Hematopoietic multipotent progenitor cell treated with erythropoietin and hydrocortisone succinate and interleukin-3 and kit ligand, for 17 days (in vitro differentiated cells): ENCODE measurements around the gene AGAP1.
"Not testable (repeated sequence)": the region's sequence is repeated elsewhere in the genome, so short reads cannot be mapped to it uniquely, and the experiment has no call there.

ENCODE experiments used
- DNase-seq: peaks from one replicate; pipeline ENCODE4 v3.0.0-alpha.2; 2015; ENCODE audit warnings: low spot score

The AGAP1 gene

DNA sequence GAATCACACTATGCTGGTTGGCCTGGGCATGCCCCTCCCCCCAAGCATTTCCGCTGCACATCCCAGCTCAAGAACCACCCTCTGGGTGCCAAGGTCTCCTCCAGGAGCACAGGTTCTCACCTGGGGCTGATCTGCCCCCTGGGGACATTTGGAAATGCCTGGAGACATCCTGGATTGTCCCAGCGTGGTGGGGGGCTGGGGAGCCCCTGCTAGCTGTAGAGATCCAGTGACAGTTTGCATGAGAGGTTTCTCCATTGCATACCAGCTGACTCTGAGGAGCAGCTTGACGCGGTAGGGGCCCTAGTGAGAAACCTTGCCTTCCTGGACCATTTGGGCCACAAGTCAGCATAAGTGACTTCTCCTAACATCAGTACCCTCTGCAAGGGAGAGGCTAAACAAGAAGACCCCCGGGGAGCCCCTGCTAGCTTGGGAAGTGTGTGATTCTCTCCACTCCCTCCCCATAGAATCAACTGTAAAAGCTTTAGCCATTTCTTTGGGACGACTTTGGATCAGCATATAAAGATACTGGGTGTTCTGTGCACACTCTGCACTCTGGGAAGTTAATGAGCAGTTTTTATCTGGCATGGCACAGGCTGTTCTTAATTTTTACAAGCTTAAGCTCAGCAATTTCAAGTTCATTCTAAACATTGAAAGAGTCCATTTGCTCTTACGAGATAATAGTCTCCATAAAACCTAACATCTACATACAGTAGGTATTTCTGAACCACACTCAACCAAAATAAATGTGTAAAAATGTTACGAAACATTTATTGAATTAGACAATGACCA is 580.2 kb downstream of the AGAP1 start:
- DNase-seq: peak; percentile 9

DNA sequence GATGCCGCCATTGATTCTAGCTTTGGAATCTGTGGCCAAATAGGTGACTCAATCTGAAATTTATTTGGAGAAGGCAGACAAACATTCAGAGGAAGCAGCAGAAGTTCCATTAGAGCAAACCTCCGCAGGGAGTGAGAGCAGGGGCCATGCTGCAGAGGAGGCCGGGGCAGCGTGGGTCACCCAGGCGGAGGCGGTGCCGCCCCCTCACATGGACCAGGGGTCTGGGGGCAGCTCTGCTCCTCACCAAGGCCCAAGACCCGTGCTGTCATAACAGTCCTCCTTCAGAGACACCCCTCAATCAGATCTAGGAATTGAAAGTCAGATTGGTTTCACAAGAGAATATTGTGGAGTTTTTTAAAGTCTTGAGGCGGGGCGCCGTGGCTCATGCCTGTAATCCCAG is 582.0 kb downstream of the AGAP1 start:
- no peak for DNase-seq

DNA sequence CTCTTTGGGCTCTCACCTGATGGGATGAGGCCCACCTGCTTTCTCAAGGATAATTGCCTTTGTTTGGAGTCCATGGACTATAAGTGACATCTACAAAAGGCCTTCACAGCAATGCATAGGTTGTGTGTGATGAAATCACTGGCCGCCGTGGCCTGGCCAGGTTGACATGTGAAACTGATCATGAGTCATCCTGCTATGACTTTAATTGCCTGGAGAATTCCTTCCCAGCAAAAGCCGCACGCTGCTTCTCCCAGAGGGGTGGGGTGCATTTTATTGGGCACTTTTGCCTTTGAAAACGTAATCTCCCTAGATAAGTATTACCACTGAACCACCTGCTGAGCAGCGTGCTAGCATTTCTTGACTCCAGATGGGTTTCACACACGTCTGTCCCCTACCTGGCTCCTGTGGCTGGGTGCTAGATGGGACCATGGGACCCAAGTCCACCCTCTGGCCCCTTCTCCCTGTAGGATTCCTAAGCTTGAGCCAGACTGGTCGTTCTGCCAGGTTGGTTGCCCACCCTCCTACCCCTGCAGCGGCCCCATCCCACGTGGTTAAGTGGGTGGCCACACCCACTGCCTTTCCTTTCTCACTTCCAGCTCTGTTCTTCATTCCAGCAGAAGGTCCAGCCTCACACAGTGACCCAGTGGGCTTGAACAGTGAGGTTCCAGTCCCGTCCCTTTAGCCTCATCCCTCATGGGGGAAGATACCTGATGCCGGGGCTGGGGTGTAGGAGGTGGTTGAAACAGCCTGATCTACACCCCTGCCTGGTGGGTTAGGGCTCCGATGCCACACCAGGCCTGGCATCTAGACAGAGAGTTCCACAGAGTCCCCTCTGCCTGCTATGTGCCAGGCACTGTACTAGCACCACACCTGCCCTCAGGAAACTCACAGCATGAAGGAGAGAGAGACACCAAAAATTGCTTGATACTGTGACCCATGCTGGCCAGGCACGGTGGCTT is 584.7 kb downstream of the AGAP1 start:
- no peak for DNase-seq

DNA sequence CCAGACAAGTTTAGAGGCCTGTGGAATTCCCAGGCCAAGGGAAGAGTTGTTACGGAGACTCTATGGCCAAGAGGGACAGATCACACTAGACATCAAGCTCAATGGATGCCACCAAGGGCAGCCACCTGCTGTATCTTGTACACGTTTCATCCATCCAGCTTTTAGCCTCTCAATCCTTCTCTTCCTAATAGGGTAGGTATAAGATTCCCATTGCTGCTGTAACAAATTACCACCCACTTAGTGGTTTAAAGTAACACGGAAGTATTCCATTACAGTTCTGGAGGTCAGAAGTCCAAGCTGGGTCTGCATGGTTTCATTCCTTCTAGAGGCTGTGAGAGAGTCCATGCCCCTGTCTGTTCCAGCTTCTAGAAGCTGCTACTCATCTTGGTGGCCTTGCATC is 586.6 kb downstream of the AGAP1 start:
- no peak for DNase-seq

GRCh38 chr2:236081171-236081570 is 587.3 kb downstream of the AGAP1 start:
- DNase-seq: no peak

DNA sequence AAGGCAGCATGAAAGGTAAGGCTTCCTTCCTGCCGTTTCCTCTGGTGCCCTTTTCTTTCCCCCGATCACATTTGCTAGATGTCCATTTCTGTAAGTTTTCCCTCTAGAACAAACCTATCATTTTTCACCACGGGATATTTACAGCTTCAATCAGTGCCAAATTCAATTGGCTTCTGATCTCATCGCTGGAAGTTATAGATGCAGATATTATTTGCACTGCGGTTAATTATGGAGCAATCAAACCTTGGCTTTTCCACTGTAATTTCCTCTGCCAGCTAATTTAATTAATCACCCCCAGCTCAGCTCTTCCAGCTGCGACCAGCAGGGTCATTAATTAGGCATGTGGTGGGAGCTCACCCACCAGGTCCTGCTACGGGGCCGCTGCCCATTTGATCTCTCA is 588.2 kb downstream of the AGAP1 start:
- no peak for DNase-seq

DNA sequence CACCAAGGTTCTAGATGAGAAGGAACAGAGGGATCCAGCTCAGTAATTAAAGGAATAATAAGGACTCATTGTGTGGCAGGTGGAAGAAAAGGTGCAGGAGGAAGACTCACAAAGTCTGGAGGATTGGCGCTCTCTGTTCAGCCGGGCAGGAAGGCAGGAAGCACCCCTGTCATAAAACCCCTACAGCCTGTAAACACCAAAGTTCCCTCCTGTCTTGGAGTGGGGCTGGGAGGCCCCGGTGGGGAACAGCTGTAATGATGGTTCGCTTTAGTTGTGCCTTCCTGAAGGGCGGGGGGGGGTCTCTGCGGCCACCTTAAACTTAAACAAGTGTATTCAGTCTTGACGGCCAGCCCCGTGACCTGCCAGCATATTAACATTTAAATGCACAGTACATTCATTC is 590.1 kb downstream of the AGAP1 start:
- no peak for DNase-seq

DNA sequence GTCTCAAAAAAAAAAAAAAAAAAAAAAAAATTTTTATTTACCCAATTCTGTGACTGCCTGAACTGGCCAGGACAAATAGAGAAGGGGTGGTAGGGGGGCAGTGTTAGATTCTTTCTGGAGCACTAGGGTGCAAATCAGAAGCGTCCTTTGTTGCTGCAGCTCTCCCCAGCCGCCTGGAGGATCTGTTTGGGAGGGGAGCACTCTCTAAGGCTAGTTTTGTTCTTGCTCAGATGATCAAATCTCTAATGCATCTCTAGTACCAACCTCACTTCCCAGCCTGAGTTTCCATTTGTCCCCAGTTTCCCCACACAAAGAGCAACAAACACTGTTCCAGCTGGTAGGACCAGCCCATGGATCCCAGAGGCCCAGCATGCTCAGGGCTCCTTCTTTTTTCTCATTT is 591.4 kb downstream of the AGAP1 start:
- DNase-seq: no peak

DNA sequence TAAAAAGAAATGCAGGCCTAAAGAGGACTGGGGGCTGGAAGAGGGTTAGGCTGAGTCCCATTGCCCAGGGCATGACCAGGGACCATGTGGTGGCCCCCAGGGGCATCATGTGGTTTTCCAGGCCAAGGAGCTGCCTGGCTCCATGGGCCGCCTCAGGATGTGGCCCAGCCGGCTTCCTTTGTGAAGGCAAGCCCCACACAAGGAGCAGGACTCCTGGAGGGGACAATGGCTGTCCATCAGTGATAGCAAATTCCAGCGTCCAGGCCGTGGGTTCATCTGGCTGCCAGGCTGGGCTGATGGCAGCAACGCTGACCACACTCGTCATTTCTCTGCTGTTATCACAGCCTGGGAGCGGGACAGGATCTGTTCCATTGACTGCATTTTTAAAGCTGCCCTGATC is 591.8 kb downstream of the AGAP1 start:
- DNase-seq: no peak

GRCh38 chr2:236086403-236086970 is 592.6 kb downstream of the AGAP1 start:
- no peak for DNase-seq

DNA sequence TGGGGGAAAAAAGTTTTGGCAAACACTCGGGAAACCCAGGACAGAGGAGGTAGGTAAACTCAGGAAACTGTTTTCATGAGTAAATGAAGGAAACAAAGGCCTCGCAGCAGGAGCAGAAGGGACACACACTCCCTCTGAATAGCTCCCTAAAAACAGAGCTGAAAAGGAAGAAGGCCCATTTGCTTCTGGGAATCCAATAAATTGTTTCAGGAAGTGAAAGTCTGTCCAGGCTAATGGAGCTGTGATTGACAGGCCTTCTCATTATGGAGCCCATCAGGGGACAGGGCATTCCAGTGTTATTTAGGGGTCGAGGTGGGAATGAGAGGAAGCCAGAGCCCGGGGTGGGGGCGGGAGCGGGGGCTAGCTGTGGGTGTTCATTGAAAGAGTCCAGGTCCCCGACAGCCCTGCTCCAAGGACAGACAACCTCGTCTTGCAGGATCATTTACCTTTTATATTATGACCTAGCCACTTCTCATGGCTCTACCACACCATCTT is 593.2 kb downstream of the AGAP1 start:
- DNase-seq: no peak

DNA sequence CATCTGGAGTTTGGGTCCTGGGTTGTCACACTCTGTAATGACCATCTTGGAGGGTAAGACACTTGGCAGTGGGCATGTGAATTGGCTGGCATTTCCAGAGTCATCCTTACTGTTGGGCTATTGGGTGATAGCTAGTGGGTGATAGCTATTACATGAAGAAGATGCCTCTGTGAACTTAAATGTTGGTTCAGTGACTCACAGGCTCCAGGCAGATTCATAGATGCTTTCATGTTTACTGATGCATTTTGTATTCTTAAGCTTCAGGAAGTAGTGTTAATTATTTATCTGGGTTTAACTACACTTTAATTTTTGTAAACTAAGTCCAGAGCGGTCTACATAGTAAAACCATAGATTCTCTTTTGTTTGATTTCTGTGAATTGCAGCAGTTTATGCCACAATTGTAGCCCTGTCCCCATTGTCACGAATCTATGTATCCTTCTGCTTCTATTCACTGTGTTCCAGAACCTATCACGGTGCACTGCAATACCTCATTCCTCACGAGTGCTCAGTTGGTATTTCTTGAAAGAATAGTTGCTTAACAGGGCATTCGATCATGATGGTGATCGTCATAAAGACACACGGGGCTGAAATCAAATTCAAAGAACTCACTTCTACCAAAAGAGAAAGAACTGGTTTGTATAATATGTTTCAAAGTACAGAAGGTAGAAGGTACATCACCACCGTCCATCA is 594.7 kb downstream of the AGAP1 start:
- DNase-seq: no peak

GRCh38 chr2:236089271-236090026 is 595.6 kb downstream of the AGAP1 start:
- DNase-seq: no peak

- DNase-seq: no peak
Observed at GRCh38 chr2:236090027-236090382, 596.2 kb downstream of the AGAP1 start.

DNA sequence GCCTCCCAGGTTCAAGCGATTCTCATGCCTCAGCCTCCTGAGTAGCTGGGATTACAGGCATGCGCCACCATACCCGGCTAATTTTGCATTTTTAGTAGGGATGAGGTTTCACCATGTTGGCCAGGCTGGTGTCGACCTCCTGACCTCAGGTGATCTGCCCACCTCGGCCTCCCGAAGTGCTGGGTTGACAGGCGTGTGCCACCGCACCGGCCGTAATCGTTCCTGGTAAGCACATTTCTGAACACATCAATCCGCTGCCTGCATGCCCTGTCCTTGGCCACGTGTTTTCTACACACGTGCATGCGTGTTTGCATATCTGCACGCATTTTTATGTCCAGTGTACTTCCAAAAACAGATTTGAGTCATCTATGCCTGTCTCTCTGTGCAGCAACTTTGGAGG is 597.0 kb downstream of the AGAP1 start:
- DNase-seq: not testable (repeated sequence)

GRCh38 chr2:236092714-236093113 is 598.9 kb downstream of the AGAP1 start:
- DNase-seq: no peak

DNA sequence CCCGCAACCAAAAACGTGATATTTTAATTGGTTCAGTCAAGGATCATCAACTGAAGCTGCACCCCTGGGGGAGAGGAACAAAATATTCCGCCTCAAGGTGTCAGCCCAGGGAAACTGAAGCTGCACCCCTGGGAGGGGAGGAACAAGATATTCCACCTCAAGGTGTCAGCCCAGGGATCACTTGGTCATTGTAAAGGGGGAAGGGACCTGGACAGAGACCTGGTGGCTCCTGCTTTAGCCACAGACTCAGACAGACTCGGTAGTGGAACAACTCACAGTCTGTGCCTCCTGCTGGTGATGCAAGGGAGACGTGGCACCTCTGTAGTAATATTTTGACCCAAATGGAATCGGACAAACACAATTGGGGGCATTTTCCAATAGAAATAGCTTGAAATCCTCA is 599.3 kb downstream of the AGAP1 start:
- DNase-seq: no peak

DNA sequence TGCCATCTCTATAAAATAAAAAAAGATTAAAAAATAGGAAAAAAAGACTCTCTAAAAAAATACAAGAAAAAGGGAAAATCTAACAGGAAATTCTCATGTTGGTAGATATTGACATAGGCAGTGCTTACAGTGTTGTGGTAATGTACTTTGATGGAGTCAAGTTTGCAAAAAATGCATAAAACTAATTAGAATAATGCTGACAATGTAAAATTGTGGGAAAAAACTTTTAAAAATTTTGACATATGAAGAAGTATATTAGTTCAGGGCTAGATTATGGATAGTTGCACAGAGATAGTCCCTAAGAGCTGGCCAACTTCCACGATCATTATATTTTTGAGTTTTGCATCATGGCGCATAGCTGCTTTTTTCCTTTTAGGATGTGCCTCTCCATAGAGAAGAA is 601.7 kb downstream of the AGAP1 start:
- DNase-seq: no peak

- no peak for DNase-seq
Observed at GRCh38 chr2:236101311-236101950, 607.6 kb downstream of the AGAP1 start.

DNA sequence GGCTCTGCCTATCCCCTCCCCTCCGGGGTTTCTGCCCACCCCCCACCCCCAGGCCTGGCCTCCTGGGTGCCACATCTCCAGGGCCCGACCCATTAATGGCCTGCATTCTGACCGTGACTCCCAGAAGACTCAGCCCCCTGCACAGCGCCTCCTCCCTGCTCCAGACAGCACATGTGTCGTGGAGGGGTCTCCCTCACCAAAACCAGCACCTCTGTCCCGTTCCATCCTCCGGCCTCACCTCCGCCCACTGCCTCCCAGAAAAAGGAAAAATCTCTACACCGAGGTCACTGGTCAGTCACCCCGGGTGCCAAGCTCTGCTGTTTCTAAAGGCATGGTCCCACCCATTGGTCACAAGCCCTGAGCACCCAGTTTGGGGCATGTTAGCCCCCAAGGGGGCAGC is 609.1 kb downstream of the AGAP1 start:
- no peak for DNase-seq

- no peak for DNase-seq
Observed at GRCh38 chr2:236103981-236104380, 610.1 kb downstream of the AGAP1 start.
